IPS-15b (cell line): Measurements from ENCODE around the gene FAM228A.
"Not testable (repeated sequence)": the region's sequence is repeated elsewhere in the genome, so short reads cannot be mapped to it uniquely, and the experiment has no call there.

Experiments
- H3K27me3 ChIP-seq: one replicate; pipeline ENCODE4 v1.6.1; 2013; ENCODE audit warnings: low read length; ENCODE audit not compliant: control insufficient read depth, insufficient read depth
- H3K36me3 ChIP-seq: one replicate; pipeline ENCODE4 v1.6.1; 2013; ENCODE audit warnings: low read length; ENCODE audit not compliant: control insufficient read depth, insufficient read depth
- H3K4me1 ChIP-seq: one replicate; pipeline ENCODE4 v1.6.1; 2013; ENCODE audit warnings: mild to moderate bottlenecking, low read length; ENCODE audit not compliant: control insufficient read depth, insufficient read depth
- H3K4me3 ChIP-seq: one replicate; pipeline ENCODE4 v1.5.1; 2013; ENCODE audit warnings: low read depth, low read length
- H3K9ac ChIP-seq: one replicate; pipeline ENCODE4 v1.6.1; 2013; ENCODE audit warnings: low read depth, mild to moderate bottlenecking, low read length
- H3K9me3 ChIP-seq: one replicate; pipeline ENCODE4 v1.6.1; 2013; ENCODE audit warnings: mild to moderate bottlenecking, low read length; ENCODE audit not compliant: control insufficient read depth, insufficient read depth

FAM228A gene

GRCh38 chr2:24191848-24192247 lies 17.0 kb downstream of the FAM228A start:
- Histone ChIP-seq H3K36me3 (no peaks in the 10 kb centered on the region), H3K4me3 (no peak overlapping the region), H3K27me3 (no peaks in the 10 kb centered on the region), H3K9me3 (no peaks in the 10 kb centered on the region), H3K9ac (no peak overlapping the region), H3K4me1 (no peaks in the 10 kb centered on the region)

- not testable (repeated sequence) for H3K4me1 ChIP-seq, H3K27me3 ChIP-seq, H3K4me3 ChIP-seq, H3K9me3 ChIP-seq, H3K9ac ChIP-seq, H3K36me3 ChIP-seq
These were observed 22.4 kb downstream of the FAM228A start for GRCh38 chr2:24197213-24197612.

- H3K36me3 ChIP-seq, result no peaks in the 10 kb centered on the region
- H3K4me3 ChIP-seq, result no peak overlapping the region
- H3K27me3 ChIP-seq, result no peaks in the 10 kb centered on the region
- no peaks in the 10 kb centered on the region for H3K9me3 ChIP-seq
- no peaks in the 10 kb centered on the region for H3K4me1 ChIP-seq
- H3K9ac ChIP-seq, result no peak overlapping the region
These were observed 25.2 kb downstream of the FAM228A start for GRCh38 chr2:24199968-24200590.

- H3K4me1 ChIP-seq, result no peaks in the 10 kb centered on the region
- no peaks in the 10 kb centered on the region for H3K9me3 ChIP-seq
- no peaks in the 10 kb centered on the region for H3K36me3 ChIP-seq
- H3K9ac ChIP-seq, result no peak overlapping the region
- H3K4me3 ChIP-seq, result no peak overlapping the region
- no peaks in the 10 kb centered on the region for H3K27me3 ChIP-seq
These were observed 25.9 kb downstream of the FAM228A start for GRCh38 chr2:24200799-24201198.

DNA sequence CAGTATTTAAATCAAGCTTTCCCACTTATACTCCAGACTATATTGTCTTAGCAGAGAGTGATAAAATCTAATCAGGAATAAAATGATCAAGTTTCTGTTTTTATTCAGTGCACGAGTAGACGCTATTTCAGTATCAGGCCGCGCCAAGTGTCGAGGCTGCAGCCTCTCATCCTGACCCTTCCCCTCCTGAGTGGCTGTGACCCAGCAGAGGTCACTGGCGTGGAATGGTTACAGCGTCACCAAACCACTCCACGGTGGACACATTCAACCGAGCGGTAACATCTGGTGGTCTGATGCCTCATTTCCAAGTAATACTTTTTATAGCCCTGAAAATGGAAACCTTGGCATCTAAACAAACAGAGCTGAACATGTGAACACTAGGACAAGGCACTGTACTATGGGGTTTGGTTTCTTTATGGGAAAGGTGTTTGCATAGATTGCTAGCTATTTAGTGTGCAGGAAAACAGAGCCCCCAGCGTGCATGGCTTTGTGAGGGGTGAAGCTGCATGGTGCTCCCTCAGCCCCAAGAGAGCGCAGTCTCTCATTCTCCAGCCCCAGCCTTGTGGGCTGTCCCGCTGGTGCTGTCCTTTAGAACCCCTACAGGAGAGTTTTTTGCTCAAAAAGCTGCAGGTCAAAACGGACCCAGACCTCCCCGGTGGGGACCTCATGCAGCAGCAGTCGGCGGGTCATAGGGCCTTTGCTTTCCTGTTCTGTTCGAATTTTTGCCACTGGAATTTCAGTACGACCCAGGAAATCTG lies 28.4 kb downstream of the FAM228A start:
- no peak overlapping the region for H3K4me3 ChIP-seq
- no peaks in the 10 kb centered on the region for H3K9me3 ChIP-seq
- no peaks in the 10 kb centered on the region for H3K27me3 ChIP-seq
- no peaks in the 10 kb centered on the region for H3K4me1 ChIP-seq
- H3K36me3 ChIP-seq, result no peaks in the 10 kb centered on the region
- no peak overlapping the region for H3K9ac ChIP-seq

DNA sequence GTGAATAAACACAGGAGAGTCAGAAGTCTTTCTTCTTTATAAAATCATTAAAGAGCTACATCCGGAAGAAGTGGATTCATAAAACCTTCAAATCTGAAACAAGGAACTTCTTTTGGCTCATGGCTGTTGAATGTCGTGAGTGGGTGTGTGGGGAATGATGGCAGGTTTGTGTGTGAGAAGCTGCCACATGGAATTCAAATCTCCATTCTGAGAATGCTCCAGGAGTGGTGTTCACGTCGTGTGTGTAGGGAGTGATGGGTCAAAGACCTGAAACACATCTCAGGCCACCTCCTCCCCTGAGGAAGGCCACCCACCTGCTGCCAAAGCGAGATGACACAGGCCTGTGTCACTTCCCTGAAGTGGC lies 28.9 kb downstream of the FAM228A start:
- peaks cover under 1% of the 10 kb centered on the region for H3K36me3 ChIP-seq
- no peak overlapping the region for H3K4me3 ChIP-seq
- H3K4me1 ChIP-seq, result no peaks in the 10 kb centered on the region
- H3K27me3 ChIP-seq, result no peaks in the 10 kb centered on the region
- H3K9ac ChIP-seq, result no peak overlapping the region
- no peaks in the 10 kb centered on the region for H3K9me3 ChIP-seq

- Histone ChIP-seq H3K9ac (no peak overlapping the region), H3K4me1 (no peaks in the 10 kb centered on the region), H3K9me3 (no peaks in the 10 kb centered on the region), H3K36me3 (peaks cover 7% of the 10 kb centered on the region), H3K27me3 (no peaks in the 10 kb centered on the region), H3K4me3 (no peak overlapping the region)
These were observed 29.7 kb downstream of the FAM228A start for GRCh38 chr2:24204505-24204904.

GRCh38 chr2:24205131-24205530 lies 30.3 kb downstream of the FAM228A start:
- H3K9ac ChIP-seq, result no peak overlapping the region
- no peak overlapping the region for H3K4me3 ChIP-seq
- H3K9me3 ChIP-seq, result no peaks in the 10 kb centered on the region
- no peaks in the 10 kb centered on the region for H3K4me1 ChIP-seq
- H3K36me3 ChIP-seq, result peaks cover 7% of the 10 kb centered on the region
- H3K27me3 ChIP-seq, result no peaks in the 10 kb centered on the region

DNA sequence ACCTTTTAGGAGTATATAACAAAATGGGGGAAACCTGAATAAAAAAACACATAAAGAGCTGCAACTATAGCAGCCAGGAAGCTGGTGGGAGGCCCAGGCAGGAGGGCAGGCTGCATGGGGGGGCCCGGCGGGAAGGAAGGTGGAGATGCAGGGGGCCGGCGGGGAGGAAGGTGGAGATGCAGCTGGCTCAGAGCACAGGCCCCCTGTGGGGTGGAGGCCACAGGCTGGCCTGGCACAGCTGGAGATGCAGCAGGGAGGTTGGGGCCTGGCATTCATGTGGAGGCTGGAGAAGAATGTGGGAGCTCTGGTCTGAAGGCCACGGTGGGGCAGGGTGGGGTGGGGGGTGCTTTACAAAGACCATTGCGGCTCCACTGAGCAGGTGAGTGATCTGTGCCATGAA lies 31.4 kb downstream of the FAM228A start:
- Histone ChIP-seq H3K27me3 (no peaks in the 10 kb centered on the region), H3K4me3 (no peak overlapping the region), H3K9ac (no peak overlapping the region), H3K36me3 (peaks cover 15% of the 10 kb centered on the region), H3K9me3 (no peaks in the 10 kb centered on the region), H3K4me1 (no peaks in the 10 kb centered on the region)

DNA sequence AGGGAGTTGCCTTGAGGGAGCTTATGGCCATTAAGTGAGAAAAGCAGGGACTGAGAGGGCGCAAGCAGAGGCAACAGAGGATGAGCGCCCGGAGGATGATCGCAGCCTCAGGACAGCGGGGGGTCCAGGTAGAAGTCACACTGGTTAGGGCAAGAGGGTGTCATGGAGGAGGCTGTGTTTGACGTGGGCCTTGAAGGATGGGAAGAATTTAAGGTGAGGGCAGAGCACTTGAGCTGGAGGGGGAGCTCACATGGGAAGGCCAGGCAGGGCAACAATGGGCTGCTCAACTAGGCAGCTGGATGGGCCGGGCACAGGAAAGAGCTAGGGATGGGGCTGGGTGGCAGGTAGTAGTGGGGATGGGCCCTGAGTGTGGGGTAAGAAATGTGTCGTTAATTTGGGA lies 31.9 kb downstream of the FAM228A start:
- Histone ChIP-seq H3K4me3 (no peak overlapping the region), H3K9ac (no peak overlapping the region), H3K9me3 (no peaks in the 10 kb centered on the region), H3K36me3 (peaks cover 15% of the 10 kb centered on the region), H3K27me3 (no peaks in the 10 kb centered on the region), H3K4me1 (no peaks in the 10 kb centered on the region)

DNA sequence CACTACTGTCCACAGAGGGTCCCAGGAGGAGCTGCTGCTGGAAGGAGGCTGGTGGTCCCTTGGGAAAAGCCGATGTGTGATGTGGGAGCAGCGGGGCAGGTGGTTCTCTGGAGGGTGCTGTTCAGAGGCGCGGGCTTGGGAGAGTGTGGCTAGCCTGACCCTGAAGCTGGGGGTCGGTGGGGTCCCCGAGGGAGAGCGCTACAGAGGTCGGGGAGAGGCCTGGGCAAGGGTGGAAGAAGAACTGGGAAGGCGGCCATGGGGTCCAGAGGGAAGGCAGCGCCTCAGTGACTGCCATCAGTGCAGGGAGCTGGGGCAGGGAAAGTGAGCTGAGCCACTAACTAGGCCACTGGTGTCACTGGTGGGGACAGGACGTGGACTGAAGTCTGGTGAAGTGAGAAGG lies 32.5 kb downstream of the FAM228A start:
- no peaks in the 10 kb centered on the region for H3K27me3 ChIP-seq
- H3K4me1 ChIP-seq, result no peaks in the 10 kb centered on the region
- no peak overlapping the region for H3K4me3 ChIP-seq
- no peaks in the 10 kb centered on the region for H3K9me3 ChIP-seq
- peaks cover 15% of the 10 kb centered on the region for H3K36me3 ChIP-seq
- H3K9ac ChIP-seq, result no peak overlapping the region

GRCh38 chr2:24208490-24208889 lies 33.6 kb downstream of the FAM228A start:
- Histone ChIP-seq H3K4me3 (no peak overlapping the region), H3K27me3 (no peaks in the 10 kb centered on the region), H3K9me3 (no peaks in the 10 kb centered on the region), H3K9ac (no peak overlapping the region), H3K36me3 (peaks cover 15% of the 10 kb centered on the region), H3K4me1 (no peaks in the 10 kb centered on the region)
